Stimulated activated naive CD8-positive, alpha-beta T cell treated with anti-CD3 and anti-CD28 coated beads, Interleukin-15, Interleukin-2, amounts not matched to agents 100 ng/mL and 50 ng/mL, for 24 hours (primary cell): ENCODE measurements around the gene SAMD4A.
A peak's percentile ranks its signal among the peaks of the same experiment; 100 is the strongest.
"Not testable (repeated sequence)": the region's sequence is repeated elsewhere in the genome, so short reads cannot be mapped to it uniquely, and the experiment has no call there.

Source experiments
- H3K27ac Mint-ChIP-seq: one replicate; pipeline ENCODE4 v1.8.0; 2021; ENCODE audit warnings: mild to moderate bottlenecking, mixed read lengths
- H3K27me3 Mint-ChIP-seq: one replicate; pipeline ENCODE4 v1.8.0; 2021; ENCODE audit warnings: mixed read lengths
- H3K36me3 Mint-ChIP-seq: one replicate; pipeline ENCODE4 v1.8.0; 2021; ENCODE audit warnings: low read depth, mixed read lengths
- H3K4me1 Mint-ChIP-seq: one replicate; pipeline ENCODE4 v1.8.0; 2021; ENCODE audit warnings: low read depth, mixed read lengths
- H3K4me3 Mint-ChIP-seq: one replicate; pipeline ENCODE4 v1.8.0; 2021; ENCODE audit warnings: mild to moderate bottlenecking, mixed read lengths
- H3K9me3 Mint-ChIP-seq: one replicate; pipeline ENCODE4 v1.8.0; 2021; ENCODE audit warnings: mixed read lengths

The SAMD4A gene

DNA sequence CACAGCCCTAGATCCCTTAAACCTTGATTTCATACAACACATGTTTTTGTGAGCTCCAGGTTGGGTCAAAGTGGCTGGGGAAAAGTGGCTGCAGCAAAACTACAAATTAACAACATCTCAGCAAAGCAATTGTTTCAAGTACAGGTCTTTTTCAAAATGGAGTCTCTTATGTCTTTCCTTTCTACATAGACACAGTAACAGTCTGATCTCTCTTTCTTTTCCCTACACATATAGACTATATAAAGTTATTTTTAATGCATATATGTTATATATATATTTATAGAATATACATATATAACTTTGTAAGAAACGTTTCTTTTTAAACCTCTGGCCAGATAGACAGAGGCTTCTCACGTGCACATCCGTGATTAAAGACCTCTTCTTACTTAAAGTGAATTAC is 186.5 kb downstream of the SAMD4A start:
- not testable (repeated sequence) for H3K27me3 Mint-ChIP-seq, H3K4me3 Mint-ChIP-seq, H3K27ac Mint-ChIP-seq, H3K4me1 Mint-ChIP-seq, H3K9me3 Mint-ChIP-seq, H3K36me3 Mint-ChIP-seq

DNA sequence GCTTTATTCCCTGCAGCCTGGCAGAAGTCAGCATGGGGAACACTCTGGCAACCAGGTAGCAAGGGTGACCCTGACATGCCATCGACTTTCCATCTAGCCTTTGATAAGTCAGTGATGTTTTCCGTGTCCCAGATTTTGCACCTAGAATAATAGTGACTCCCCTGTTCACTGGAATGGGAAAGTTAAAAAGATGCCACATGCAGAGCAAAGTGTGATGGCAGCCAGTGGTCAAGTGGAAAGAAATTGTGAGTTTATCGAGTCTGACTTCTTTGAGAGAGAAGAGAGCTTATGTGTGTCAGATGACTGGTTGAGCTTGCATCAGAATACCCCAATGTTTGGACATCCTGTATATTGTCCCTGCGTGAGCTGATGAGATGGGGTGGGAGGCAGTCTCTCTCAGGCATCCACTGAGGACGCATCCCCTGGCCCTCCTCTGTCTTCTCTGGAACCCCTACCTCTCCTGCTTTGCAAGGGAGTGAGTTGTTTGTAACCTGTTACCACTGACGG is 187.2 kb downstream of the SAMD4A start:
- Mint-ChIP-seq H3K4me3 (no peak overlapping the region), H3K27ac (no peak overlapping the region), H3K27me3 (peaks cover 3% of the 10 kb centered on the region), H3K36me3 (peaks cover 10% of the 10 kb centered on the region), H3K9me3 (no peaks in the 10 kb centered on the region), H3K4me1 (peaks cover 4% of the 10 kb centered on the region)

DNA sequence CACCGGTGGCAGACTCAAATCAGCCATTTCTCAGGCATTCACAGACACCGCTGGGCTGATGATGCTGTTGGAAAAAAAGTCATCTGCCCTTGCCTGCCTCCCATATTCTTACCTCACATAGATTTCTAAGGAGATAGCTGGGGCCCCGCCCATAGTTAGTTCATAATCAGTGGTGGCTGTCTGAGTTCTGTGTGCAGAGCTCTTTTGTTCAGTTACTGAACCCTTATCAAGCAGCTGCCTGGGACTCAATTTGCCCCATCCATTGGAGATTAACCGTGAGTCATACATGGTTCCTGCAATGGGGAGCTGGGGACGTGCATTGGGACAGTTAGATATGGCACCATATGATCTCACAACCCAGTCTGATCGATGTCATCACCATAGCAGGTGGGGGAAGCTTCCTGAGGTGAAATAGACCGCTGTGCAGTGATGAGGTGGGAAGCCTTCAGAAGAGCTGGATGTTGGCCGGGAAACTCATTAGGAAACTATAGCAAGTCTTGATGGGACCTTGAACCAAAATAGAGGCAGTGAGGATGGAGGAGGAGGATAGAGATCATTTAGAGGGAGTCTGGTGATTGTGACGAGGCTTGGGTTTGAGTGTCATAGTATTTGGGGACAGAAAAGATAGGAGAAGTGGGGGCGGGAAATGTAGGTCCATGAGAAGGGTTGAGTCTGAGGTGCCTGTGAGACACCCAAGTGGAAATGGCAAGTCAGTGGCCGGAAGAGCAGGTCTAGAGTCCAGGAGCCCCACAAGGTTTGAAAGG is 187.9 kb downstream of the SAMD4A start:
- Mint-ChIP-seq H3K27me3 (peaks cover 3% of the 10 kb centered on the region), H3K36me3 (peaks cover 10% of the 10 kb centered on the region), H3K27ac (no peak overlapping the region), H3K4me3 (no peak overlapping the region), H3K9me3 (no peaks in the 10 kb centered on the region), H3K4me1 (peaks cover 7% of the 10 kb centered on the region)

DNA sequence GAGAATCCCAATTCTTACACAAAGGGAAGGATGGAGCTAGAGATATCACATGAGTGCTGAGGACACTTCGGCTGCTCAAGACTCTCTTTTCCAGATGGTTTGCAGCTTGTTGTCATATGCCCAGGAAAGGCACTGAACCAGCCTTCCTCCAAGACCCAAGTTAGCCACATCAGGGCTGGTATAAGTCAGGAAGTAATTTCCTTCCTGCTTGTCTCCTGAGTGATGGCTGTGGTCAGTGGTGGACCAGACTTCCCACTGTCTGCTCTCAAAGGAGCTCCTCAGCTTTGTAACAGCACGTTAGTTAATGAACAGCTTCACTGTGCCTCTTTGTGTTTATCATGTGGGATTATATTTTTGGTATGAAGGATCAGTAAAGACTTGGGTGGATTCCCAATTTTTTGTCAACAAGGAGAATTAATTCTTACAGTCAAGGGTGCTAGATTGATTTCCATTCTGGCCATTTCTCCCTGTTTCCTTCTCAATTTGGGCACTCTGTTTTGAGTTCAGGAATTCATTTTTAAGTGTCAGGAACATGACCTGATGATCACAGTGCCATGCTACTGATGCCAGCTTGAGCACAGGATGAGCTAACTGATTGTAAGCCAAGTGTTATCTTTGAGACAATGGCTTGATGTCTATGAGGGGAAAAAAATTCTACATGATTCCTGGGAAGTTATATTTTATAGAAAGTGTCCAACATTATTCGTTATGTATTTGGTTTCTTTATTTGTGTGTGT is 189.9 kb downstream of the SAMD4A start:
- no peaks in the 10 kb centered on the region for H3K9me3 Mint-ChIP-seq
- peak overlapping the region; percentile 37 for H3K27ac Mint-ChIP-seq
- H3K4me3 Mint-ChIP-seq: no peak overlapping the region
- H3K27me3 Mint-ChIP-seq: peaks cover 3% of the 10 kb centered on the region
- peaks cover 9% of the 10 kb centered on the region for H3K36me3 Mint-ChIP-seq
- H3K4me1 Mint-ChIP-seq: peaks cover 18% of the 10 kb centered on the region

DNA sequence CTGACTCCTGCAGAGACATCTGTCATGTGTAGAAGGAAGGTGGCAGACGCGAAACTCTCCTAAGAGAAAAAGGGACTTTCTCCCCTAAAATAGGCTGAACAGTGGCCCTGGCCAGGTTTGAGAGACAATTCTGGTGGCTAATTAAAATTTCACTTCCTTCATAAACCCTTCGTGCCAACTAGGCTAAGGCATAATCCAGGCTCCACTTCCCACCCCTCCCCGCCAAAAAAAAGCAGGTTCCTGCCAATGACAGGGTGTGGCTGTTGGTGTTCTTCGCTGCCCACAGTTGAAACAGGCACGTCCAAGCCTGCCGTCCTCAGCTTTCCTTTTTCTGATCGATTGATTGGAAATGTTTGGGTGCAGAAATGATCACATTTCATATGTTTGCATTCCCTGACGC is 191.1 kb downstream of the SAMD4A start:
- Mint-ChIP-seq H3K4me1 (peaks cover 29% of the 10 kb centered on the region), H3K27ac (no peak overlapping the region), H3K9me3 (no peaks in the 10 kb centered on the region), H3K27me3 (peaks cover 3% of the 10 kb centered on the region), H3K36me3 (peaks cover 10% of the 10 kb centered on the region), H3K4me3 (no peak overlapping the region)

DNA sequence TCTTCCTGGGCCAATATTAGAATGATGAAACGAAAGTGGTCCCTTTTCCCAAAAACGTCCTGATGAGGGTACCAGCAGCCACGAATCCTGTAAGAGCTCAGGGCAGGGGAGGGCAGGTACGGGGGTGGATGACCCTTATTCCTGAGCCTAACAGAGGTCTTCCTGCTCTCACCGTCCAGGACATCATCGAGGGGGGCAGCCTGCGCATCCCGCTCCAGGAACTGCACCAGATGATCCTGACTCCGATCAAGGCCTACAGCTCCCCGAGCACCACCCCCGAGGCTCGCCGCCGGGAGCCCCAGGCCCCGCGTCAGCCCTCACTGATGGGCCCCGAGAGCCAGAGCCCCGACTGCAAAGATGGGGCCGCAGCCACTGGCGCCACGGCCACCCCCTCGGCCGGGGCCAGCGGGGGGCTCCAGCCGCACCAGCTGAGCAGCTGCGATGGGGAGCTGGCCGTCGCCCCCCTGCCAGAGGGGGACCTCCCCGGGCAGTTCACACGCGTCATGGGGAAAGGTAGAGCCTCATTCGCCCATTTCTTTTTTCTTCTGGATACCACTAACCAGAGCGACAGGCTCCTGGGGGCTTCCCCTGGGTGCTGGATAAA is 193.2 kb downstream of the SAMD4A start:
- Mint-ChIP-seq H3K4me3 (no peak overlapping the region), H3K4me1 (peaks cover 46% of the 10 kb centered on the region), H3K9me3 (no peaks in the 10 kb centered on the region), H3K27ac (no peak overlapping the region), H3K36me3 (peaks cover 22% of the 10 kb centered on the region), H3K27me3 (peaks cover 3% of the 10 kb centered on the region)

DNA sequence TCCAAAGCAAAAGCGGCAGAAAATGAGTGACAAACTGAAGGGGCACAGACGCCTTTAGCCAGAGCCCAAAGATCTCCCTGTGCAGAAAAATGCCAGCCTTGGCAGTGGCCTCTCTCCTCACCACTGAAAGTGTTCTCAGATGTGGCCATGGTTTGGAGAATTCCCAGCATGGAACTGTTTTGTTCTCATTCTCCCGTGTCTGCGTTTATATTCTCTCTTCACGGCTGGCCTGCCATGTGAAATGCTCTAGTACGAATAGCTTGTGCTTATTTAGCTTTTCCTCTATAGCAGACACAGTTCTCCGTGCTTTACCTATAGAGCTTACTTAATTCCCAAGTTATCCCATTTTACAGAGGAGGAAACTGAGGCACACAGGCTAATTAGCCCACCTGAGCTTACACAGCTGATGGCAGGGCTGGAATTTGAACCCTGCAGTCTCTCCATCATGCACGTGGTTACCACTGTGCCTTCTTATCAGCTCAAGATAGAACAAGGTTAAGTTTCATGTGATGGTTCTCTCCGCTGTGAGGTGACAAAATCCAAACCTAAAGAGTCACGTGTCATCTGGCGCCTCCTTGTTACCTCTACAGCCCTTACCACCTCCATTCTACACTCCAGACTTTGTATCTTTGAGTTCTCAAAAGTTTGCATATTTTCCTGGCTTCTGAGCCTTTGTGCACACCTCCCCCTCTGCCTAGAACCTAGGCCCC is 194.1 kb downstream of the SAMD4A start:
- H3K4me3 Mint-ChIP-seq: no peak overlapping the region
- peaks cover 26% of the 10 kb centered on the region for H3K36me3 Mint-ChIP-seq
- H3K27ac Mint-ChIP-seq: peak overlapping the region; percentile 92
- no peaks in the 10 kb centered on the region for H3K9me3 Mint-ChIP-seq
- H3K4me1 Mint-ChIP-seq: peaks cover 51% of the 10 kb centered on the region
- H3K27me3 Mint-ChIP-seq: peaks cover 3% of the 10 kb centered on the region

DNA sequence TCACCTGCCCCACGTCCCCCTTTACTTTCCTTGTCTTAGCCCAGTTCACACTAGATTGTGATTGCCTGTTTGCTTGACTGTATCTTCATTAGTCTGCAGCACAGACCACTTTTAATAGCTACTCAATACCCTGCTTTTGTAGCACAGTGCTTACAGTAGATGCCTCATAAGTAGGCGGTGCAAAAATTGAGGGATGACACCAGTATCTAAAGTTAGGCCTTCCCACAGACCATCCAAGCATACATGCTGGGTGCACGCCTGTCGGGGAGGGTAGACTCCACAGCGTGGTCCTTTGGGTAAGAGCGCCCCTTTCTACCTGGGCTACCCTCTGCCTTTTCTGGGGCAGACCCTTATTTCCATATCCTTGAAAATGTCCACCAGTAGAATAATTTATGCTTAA is 194.9 kb downstream of the SAMD4A start:
- Mint-ChIP-seq H3K9me3 (no peaks in the 10 kb centered on the region), H3K27me3 (peaks cover 3% of the 10 kb centered on the region), H3K27ac (peak overlapping the region; percentile 92), H3K36me3 (peaks cover 30% of the 10 kb centered on the region), H3K4me1 (peaks cover 59% of the 10 kb centered on the region), H3K4me3 (peak overlapping the region; percentile 50)

DNA sequence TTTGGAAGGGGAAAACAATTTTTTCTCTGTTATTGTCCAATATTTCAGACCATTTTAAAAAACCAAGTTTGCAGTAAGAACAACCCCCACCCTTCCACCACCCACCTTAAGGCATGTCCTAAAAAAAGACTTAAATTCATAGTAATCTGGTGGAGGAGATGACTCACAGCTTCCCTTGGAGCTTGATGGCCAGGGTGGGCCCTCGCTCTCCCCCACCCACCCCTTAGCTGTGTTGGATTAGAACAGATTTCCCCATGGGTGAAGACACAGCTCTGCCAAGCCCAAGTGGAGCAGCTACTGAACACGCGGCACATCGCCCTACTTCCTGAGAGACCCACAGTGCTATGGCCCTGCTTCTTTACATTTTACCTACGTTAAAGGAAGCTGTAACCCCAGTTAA is 195.4 kb downstream of the SAMD4A start:
- H3K27ac Mint-ChIP-seq: peak overlapping the region; percentile 92

DNA sequence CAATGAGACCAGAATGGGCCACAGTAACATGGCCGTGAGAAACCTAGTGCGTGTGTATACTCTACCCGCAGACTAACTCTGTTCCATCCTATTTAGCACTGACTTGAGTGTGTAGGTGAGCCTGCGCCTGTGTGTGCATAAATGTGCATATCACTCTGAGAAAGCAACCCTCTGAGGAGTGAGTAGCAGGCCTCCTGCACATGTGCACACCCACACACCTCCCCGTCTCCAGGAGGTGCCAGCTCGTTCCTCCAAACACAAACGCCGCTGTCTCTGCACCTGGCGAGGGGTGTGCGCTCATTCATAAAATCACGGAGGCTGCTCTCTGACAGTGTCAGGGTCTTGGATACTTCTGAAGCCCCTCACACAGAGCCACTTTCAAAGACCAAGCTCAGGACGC is 196.8 kb downstream of the SAMD4A start:
- Mint-ChIP-seq H3K4me1 (peaks cover 68% of the 10 kb centered on the region), H3K36me3 (peaks cover 30% of the 10 kb centered on the region), H3K9me3 (no peaks in the 10 kb centered on the region)

More for the DNA sequence above, 195.4 kb downstream of the SAMD4A start:
- no peaks in the 10 kb centered on the region for H3K9me3 Mint-ChIP-seq
- H3K4me1 Mint-ChIP-seq: peaks cover 60% of the 10 kb centered on the region
- H3K4me3 Mint-ChIP-seq: peak overlapping the region; percentile 50
- peaks cover 30% of the 10 kb centered on the region for H3K36me3 Mint-ChIP-seq
- no peaks in the 10 kb centered on the region for H3K27me3 Mint-ChIP-seq

DNA sequence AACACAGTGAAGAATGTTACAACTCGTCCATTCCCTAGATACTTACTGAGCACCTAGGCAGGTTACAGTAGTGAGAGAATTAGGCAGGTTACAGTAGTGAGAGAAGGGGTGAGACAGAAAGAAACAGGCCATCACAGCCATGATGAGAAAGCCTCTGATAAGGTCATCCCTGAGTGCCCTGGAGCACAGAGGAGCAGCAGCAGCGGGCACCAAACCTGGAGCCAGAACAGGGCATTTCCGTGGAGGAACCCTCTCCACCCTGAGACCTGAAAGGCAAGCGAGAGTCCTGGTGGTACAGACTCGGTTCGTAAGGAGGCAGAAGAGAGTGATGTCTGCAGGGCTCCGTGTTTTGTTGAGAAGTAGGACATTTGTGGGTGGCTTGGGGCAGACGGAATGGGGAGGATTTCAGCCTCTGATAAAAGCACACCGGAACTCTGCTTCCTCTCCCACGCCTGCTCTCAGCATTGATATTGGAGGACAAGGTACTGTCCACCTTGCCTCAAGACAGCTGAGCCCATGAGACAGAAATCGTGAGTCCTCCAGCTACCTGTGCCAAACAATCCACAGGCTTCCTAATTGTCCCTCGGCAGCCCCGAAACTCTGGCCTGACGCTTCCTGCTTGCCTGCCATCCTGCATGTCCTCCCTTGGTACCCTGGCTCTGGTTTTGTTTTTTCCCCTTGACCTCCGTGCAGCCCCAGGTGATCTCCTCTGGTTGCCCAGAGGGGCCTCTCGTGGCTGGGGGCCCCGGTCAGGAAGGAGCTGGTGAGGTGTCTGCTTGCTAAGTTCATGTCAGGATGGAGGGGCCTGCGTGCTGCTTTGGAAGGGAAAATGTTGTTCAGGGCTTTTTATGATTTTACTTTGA is 199.6 kb downstream of the SAMD4A start:
- peaks cover 63% of the 10 kb centered on the region for H3K4me1 Mint-ChIP-seq
- no peaks in the 10 kb centered on the region for H3K9me3 Mint-ChIP-seq
- H3K4me3 Mint-ChIP-seq: peak overlapping the region; percentile 51
- H3K27me3 Mint-ChIP-seq: peaks cover 8% of the 10 kb centered on the region
- H3K27ac Mint-ChIP-seq: peak overlapping the region; percentile 94
- H3K36me3 Mint-ChIP-seq: peaks cover 38% of the 10 kb centered on the region

More for the DNA sequence above, 196.8 kb downstream of the SAMD4A start:
- H3K4me3 Mint-ChIP-seq: no peak overlapping the region
- no peaks in the 10 kb centered on the region for H3K27me3 Mint-ChIP-seq
- no peak overlapping the region for H3K27ac Mint-ChIP-seq

DNA sequence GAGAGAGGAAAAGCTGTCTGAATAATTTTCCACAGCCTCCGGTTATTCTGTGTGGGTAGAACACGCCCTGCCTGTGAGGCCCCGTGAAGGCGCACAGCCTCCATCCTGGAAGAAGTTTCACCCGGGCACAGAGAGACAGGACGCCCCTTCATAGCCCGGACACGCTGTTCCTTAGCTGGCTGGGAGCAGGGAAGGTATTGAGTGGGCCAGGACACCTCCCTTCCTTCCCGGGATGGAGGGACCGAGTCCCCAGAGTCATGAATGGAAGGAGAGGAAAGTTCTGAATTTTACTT is 200.2 kb downstream of the SAMD4A start:
- peak overlapping the region; percentile 94 for H3K27ac Mint-ChIP-seq
- peaks cover 35% of the 10 kb centered on the region for H3K36me3 Mint-ChIP-seq
- peaks cover 8% of the 10 kb centered on the region for H3K27me3 Mint-ChIP-seq
- peaks cover 59% of the 10 kb centered on the region for H3K4me1 Mint-ChIP-seq
- H3K4me3 Mint-ChIP-seq: peak overlapping the region; percentile 10
- no peaks in the 10 kb centered on the region for H3K9me3 Mint-ChIP-seq

DNA sequence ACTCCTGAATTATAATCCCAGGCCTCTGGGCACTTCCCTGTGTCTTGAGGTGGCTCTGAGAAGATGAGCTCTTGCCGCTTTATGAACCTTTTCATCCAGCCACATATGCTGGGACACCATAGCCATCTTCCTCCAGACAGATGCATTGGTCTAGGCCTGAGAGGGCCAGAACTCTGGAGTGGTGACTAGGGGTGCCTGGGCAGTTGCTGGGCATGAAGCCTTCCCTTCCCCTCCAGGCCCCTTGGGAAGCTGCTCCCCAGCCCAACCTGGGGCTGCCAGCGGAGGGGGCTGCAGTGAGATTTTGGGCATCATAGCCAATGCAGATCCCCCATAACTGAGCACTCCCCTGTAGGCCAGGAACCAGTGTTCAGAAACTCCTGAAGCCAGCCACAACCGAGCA is 200.5 kb downstream of the SAMD4A start:
- Mint-ChIP-seq H3K36me3 (peaks cover 36% of the 10 kb centered on the region), H3K9me3 (no peaks in the 10 kb centered on the region), H3K27ac (peak overlapping the region; percentile 94), H3K4me1 (peaks cover 59% of the 10 kb centered on the region), H3K4me3 (peak overlapping the region; percentile 10), H3K27me3 (peaks cover 10% of the 10 kb centered on the region)

DNA sequence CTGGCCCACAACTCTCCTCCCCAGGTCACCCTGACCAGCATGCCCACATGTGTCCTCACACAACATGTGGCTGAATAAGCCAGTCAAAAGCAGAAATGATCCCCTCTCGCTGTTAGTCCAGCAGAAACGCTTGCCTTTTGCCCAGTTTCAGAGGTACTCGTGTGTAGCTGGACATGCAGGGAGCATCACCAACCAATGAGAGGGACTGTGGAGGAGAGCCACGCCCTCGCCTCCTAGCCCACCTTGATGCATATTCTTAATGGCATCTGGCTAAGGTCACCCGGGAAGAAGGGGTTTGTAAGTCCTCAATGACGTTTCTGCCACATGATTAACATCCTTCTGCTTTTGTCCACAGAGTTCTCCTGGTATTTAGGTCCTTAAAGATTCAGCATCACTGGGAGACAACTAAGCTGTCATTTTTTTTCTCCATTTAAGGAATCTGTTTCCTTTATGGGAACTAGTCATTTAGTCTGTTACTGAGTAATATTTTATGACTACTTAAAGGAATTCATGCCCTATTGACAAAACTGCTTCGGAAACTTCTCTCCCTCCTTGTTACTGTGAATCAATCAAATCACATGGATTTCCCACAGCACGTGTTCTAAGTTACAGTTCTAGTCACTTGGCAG is 201.7 kb downstream of the SAMD4A start:
- Mint-ChIP-seq H3K36me3 (peaks cover 40% of the 10 kb centered on the region), H3K27me3 (peaks cover 11% of the 10 kb centered on the region), H3K4me3 (no peak overlapping the region), H3K27ac (peak overlapping the region; percentile 5), H3K4me1 (peaks cover 61% of the 10 kb centered on the region), H3K9me3 (no peaks in the 10 kb centered on the region)
